GM21528 (cell line): ENCODE measurements around the gene TCERG1L.
"Not testable (repeated sequence)": the region's sequence is repeated elsewhere in the genome, so short reads cannot be mapped to it uniquely, and the experiment has no call there.

Experiments used
- ATAC-seq: cut with Tn5 transposase; IDR thresholded peaks from one replicate; pipeline ENCODE4 v1.9.1; 2021; ENCODE audit warnings: mild to moderate bottlenecking, moderate library complexity; ENCODE audit not compliant: unreplicated experiment, low FRiP score

TCERG1L gene

DNA sequence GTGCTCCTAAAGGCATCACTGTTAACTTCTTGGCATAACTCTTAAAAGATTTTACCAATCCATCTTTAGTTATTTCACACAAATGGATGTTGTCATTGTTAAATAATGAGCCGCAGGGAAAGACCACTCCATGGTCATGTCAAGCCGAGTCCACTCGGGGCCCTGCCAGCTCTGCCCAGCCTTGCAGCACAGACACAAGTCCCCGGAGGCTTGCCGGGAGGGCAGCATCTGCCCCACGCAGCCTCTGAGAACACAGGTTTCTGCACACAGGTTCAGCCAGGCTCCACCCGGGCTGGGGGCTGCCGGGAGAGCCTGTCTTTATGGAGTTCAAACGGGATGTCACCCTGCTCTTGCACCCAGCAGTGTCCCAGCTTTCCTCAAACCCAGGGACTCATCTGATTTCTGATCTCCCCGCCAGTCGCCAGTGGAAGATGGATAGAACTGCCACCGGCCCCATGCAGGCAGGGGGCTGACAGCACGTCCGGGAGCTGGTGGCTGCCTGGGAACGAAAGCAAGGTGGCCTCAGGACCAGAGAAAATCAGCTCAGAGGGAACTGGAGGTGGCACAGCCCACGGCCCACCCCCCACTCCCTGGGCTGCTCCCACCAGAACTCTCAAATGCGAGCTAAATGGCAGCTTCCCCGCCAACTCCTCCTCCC lies 156.2 kb downstream of the TCERG1L start:
- ATAC-seq = no peak

- ATAC-seq = no peak
These were observed 157.1 kb downstream of the TCERG1L start for GRCh38 chr10:131154306-131155025.

DNA sequence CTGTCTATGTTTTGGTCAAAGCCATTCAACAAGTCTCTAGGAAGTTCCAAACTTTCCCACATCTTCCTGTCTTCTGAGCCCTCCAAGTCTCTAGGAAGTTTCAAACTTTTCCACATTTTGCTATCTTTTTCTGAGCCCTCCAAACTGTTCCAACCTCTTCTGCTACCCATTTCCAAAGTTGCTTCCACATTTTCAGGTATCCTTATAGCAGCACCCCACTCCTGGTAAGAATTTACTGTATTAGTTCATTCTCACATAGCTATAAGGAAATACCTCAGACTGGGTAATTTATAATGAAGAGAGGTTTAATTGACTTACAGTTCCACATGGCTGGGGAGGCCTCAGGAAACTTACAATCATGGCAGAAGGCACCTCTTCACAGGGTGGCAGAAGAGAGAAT lies 159.1 kb downstream of the TCERG1L start:
- not testable (repeated sequence) for ATAC-seq

DNA sequence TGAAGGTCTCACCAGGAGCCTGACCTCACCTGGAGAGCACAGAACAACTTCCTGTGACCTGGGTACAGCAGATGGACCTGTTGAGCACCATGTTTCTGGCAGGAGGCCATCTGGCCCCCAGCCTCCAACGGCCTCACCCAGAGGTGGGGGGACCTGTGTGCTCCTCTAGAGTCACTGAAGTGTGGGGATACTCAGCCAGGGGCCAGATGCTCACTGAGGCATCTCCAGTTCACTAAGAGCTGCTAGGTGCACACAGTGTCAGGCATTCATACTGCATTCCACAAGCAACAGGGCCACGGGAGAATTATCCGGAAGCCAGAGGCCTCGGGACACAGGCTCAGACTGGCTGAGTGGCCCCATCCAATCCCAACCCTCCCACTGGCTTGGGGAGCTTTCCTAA lies 161.4 kb downstream of the TCERG1L start:
- ATAC-seq = no peak

DNA sequence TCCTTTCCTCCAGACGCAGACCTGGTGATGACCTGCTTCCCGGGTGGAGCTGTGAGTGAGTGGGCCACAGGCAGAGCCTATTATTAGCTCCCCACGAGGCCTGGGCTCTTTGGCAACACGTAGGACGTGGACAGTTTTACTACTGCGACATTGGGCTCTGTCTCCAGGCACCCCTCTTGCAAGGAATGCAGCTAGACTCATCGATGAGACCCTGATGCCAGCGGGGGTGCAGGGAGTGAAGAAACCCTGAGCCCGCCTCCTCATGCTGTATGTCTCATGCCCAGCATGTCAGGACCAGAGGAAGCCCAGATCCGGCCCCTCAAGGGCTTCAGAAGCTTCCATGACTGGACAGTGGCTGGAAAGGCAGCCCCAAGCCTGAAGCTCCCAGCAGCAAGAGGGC lies 161.9 kb downstream of the TCERG1L start:
- ATAC-seq = no peak

- no peak for ATAC-seq
These were observed 162.4 kb downstream of the TCERG1L start for GRCh38 chr10:131149111-131149510.

GRCh38 chr10:131148270-131148669 lies 163.3 kb downstream of the TCERG1L start:
- no peak for ATAC-seq

GRCh38 chr10:131147301-131147975 lies 164.1 kb downstream of the TCERG1L start:
- ATAC-seq = no peak

DNA sequence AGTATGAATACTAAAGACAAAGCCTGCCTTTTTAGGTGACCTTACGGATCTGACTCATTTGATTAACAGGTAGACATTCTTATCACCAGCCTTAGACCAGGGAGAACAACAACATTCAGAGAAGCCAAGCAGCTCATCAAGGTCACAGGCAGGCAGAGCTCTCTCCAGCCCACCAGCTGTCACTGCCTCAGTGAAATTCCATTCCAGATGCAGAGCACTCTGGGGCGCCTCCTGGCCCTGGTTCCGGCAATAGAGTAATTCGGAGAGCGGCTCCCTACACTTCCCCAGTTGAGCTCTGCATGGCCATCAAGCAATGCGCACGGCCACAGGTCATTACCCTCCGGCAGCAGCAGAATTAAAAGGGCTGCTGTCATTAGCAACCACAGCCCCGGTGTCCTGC lies 164.7 kb downstream of the TCERG1L start:
- ATAC-seq = no peak

- ATAC-seq = no peak
These were observed 165.8 kb downstream of the TCERG1L start for GRCh38 chr10:131145756-131146155.

GRCh38 chr10:131144711-131145375 lies 166.7 kb downstream of the TCERG1L start:
- ATAC-seq = no peak

- no peak for ATAC-seq
These were observed 167.3 kb downstream of the TCERG1L start for GRCh38 chr10:131144196-131144595.

- ATAC-seq = no peak
These were observed 167.9 kb downstream of the TCERG1L start for GRCh38 chr10:131143425-131144165.

DNA sequence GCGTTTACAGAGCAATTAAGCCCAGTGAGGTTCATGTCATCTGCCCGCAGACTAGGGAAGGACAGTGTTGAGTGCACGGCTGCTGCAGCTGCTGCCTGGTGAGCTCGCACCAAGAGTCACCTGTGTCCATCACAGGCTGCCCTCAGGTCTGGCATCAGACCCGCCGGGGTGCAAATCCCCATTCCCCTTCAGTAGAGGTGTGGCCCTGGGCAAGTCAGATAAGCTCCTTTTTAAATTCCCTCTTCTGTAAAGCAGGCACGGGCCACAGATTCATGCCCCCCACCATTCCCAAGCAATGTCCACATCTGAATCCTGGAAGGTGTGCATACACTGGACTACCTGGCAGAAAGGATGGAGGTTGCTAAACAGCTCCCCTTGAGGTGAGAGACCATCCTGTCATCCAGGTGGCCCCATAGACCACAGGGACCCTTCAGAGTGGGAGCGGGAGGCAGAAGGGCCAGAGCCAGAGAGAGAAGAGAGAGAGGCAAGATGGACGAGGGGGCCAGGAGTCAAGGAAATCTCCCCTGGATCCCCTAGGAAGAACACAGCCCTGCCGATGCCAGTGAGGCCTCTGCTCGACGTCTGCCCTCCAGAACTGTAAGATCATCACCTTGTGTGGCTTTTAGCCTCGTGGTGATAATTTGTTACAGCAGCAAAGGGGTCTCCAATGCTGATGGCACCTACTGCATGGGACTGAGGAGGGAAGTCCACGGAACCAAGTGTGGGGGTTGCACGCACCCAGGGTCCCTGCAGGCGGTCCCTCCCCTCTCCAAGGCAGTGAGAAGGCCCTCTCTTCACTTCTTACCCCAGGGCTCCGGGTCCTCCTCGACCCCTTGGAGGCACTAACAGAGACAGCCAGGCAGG lies 168.8 kb downstream of the TCERG1L start:
- no peak for ATAC-seq

- ATAC-seq = no peak
These were observed 169.6 kb downstream of the TCERG1L start for GRCh38 chr10:131141645-131142516.

DNA sequence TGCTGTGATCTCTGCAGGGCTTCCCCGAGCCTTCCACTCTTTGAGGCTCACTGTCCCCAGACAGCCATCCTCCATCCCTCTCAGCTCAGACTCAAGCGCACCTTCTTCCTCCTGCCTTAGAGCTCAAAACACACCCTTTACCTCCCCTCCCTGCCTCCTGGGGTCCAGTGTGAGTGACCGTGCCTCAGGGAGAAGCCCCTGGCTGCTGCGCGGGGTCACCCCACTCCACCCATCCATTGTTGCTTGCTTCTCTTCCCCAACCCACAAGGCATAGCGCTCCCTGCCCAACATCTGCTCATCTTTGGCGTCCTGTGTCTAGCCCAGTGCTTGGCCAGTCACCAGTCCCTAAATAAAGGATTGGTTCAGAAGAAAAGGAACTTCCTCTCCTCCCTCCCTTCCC lies 170.3 kb downstream of the TCERG1L start:
- no peak for ATAC-seq

- no peak for ATAC-seq
These were observed 170.9 kb downstream of the TCERG1L start for GRCh38 chr10:131140606-131141005.

DNA sequence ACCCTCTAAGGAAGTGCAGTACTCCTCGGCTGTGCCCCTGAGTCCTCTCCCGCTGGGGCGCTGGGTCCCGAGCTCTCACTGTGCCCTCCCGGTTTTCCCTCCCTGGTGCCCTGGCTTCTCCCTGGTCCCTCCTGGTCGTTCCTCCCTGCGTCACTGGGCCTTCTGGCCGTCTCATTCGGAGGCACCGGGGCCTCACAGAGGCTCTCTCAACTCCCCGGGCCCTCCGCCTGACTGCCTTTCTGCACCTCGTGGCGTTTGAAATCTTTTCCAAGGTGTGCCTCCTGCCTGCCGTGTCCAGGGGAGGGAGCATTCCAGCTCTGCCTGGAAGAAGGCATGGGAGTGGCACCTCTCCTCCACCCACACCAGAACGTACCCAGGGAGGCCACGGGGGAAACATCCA lies 174.3 kb downstream of the TCERG1L start:
- ATAC-seq = no peak

DNA sequence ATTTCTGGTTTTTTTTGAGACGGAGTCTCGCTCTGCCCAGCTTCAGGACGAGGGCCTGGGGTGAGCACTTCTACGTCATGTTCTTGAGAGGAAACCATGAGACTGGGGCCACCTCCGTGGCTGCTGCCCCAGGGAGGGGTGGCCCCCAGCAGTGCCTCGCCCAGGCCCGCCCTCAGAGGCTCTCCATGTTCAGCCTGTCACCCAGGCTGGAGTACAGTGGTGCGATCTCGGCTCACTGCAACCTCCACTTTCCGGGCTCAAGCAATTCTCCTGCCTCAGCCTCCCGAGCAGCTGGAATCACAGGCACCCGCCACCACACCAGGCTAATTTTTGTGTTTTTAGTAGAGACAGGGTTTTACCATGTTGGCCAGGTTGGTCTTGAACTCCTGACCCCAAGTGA lies 175.2 kb downstream of the TCERG1L start:
- not testable (repeated sequence) for ATAC-seq
